ENCODE data around the gene CSTPP1.

Gene CSTPP1

DNA sequence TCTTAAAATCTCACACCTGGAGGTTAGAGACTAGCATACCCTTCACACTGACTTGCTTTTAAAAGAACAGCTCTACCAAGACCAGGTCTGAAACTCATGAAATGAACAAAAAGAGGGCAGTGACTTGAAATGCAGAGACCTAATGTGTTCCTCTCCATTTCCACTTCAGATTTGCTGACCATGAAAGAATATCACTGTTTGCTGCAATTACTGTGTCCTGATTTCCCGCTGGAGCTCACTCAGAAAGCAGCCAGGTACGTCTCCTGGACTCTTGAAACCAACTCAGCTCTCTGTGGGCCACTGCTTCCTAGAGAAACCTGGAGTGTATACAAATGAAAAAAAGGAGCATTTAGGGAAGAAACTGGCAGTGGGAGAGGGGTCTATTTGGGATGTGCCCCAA, 200.9 kb downstream of the CSTPP1 start:
- TF ChIP-seq, protein P1, sequence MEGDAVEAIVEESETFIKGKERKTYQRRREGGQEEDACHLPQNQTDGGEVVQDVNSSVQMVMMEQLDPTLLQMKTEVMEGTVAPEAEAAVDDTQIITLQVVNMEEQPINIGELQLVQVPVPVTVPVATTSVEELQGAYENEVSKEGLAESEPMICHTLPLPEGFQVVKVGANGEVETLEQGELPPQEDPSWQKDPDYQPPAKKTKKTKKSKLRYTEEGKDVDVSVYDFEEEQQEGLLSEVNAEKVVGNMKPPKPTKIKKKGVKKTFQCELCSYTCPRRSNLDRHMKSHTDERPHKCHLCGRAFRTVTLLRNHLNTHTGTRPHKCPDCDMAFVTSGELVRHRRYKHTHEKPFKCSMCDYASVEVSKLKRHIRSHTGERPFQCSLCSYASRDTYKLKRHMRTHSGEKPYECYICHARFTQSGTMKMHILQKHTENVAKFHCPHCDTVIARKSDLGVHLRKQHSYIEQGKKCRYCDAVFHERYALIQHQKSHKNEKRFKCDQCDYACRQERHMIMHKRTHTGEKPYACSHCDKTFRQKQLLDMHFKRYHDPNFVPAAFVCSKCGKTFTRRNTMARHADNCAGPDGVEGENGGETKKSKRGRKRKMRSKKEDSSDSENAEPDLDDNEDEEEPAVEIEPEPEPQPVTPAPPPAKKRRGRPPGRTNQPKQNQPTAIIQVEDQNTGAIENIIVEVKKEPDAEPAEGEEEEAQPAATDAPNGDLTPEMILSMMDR (IDR thresholded peaks at IDR 0.05): no peak
- TF ChIP-seq ZFX (IDR thresholded peaks at IDR 0.05; ENCODE audit: borderline replicate concordance): no peak
- H3K27ac ChIP-seq: no peak overlapping the region

DNA sequence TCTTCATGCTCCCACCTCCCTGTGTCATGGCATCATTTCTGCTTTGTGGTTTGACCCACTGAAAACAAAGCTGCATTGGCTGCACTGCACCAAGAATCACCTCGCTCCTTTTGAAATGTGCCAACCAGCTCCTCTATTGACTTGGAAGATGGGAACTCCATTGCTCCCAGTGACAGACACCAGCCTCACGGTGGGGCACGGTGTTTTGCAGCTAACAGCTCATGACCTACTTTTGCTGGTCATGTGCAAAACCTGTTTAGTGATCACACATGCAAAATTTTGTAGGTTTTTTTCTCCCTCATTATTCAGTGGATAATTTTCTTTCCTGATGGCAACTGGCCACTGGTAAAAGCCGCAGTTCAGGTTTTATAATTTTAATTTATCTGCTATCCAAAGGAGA, 203.3 kb downstream of the CSTPP1 start:
- H3K27ac ChIP-seq: no peak overlapping the region
- TF ChIP-seq, protein P1 (IDR thresholded peaks at IDR 0.05): no peak
- no peak for TF ChIP-seq ZFX (IDR thresholded peaks at IDR 0.05; ENCODE audit: borderline replicate concordance)

DNA sequence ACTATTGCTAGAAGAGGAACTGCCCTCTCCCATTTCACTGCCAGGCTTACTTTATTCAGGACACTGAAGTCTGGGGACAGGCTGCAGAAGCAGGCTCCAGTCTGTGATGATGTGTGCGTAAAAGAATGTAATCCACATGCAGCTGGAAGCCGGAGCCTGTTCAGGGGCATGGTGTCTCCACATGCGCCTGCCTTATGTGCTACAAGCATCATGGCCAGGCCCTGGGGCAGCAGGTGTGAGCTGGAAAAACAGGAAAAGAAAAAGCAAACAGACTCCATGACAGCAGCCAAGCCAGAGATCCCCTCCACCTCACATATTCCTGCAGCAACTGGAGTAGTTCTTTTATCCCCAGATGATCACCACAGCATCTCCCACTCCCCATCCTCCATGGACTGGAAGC, 206.8 kb downstream of the CSTPP1 start:
- TF ChIP-seq, protein P1 (IDR thresholded peaks at IDR 0.05): no peak
- TF ChIP-seq ZFX (IDR thresholded peaks at IDR 0.05; ENCODE audit: borderline replicate concordance): no peak
- peak overlapping the region; percentile 55 for H3K27ac ChIP-seq

DNA sequence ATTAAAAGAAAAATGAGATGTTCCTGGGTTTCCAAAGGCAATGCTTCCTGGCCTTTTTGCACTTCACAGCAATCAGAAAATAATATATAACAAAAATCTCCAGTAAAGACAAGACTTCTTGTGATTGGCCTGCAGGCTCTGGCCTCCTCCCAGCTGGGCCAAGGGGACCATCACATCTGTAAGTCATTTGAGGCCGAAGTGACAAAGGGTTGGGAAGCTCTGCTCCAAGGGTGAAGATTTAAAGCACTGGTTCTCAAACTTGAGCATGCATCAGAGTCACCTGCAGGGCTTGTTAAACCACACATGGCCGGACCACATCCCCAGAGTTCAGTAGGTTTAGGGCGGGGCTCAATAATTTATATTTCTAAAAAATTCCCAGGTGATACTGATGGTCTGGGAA, 208.0 kb downstream of the CSTPP1 start:
- TF ChIP-seq ZFX (IDR thresholded peaks at IDR 0.05; ENCODE audit: borderline replicate concordance): no peak
- TF ChIP-seq, protein P1 (IDR thresholded peaks at IDR 0.05): no peak
- H3K27ac ChIP-seq: no peak overlapping the region

DNA sequence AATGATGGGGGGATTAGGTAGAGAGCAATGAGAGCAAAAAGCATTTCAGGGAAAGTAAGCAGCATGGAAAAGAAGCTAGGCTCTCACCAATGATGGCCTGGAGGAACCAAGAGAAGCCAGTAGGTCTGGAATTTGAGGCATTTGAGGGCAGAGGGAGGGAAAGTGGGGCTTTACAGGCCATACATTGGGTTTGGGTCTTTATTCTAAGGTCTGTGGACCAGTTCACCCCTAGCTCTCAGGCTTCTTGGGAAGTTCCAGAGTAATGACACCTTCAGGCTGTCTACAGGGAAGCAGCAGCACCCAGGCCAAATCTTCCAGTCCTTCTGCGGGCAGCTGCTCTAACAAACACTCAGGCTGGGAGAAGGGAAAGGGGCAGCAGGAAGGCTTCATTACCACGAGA, 210.7 kb downstream of the CSTPP1 start:
- TF ChIP-seq, protein P1 (IDR thresholded peaks at IDR 0.05): no peak
- TF ChIP-seq ZFX (IDR thresholded peaks at IDR 0.05; ENCODE audit: borderline replicate concordance): no peak

DNA sequence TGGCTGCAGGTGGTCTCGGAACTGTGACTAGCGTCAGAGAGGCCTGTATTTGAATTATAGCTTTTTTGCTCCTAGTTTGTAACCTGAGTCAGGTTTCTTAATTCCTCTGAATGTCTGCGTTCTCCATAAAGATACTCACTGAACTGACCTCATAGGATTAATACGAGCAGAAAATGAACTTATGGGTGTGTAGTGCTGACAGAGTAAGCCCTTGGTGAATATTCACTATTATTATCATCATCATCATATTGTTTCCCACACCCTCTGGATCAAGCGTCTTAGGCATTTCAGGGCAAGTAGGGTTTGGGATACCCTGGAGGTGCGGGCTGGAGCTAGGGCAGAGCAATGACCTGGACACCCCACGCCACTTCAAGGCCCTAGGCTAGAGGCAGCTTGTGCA, 211.1 kb downstream of the CSTPP1 start:
- no peak for TF ChIP-seq ZFX (IDR thresholded peaks at IDR 0.05; ENCODE audit: borderline replicate concordance)
- TF ChIP-seq, protein P1 (IDR thresholded peaks at IDR 0.05): no peak
- no peak overlapping the region for H3K27ac ChIP-seq

More for the DNA sequence above, 210.7 kb downstream of the CSTPP1 start:
- no peak overlapping the region for H3K27ac ChIP-seq

DNA sequence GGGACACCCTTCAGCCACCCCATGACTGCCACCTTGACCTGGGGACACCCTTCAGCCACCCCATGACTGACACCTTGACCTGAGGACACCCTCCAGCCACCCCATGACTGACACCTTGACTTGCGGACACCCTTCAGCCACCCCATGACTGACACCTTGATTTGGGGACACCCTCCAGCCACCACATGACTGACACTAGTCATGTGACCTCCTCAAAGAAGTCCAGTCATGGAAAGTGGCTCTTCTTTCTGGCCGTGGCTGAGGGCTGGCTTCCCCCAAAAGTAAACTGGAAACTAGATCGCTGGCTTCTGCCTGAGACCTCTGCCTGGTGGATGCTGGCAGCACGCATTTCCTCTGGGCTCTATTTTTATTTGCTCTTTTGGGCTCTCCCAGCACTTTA, 211.7 kb downstream of the CSTPP1 start:
- H3K27ac ChIP-seq: no peak overlapping the region
- TF ChIP-seq, protein P1 (IDR thresholded peaks at IDR 0.05): no peak
- no peak for TF ChIP-seq ZFX (IDR thresholded peaks at IDR 0.05; ENCODE audit: borderline replicate concordance)

All from 22Rv1 (cell line).